GM12878 (cell line): ENCODE measurements around the gene NXN. TPM values are rescaled to one million over a fixed set of nuclear protein-coding genes. Genes with fewer than 3 reads are reported as not detected.

Source experiments
- ATAC-seq: fragments of 200-7000 bp; cut with Tn5 transposase; 3 replicates; pipeline ENCODE4 v1.9.1; 2020; ENCODE audit warnings: mild to moderate bottlenecking, moderate library complexity
- BruUV-seq: library from RNA; stranded (reverse); fragments of 400-500 nt; replicated peaks from 2 replicates; lab custom pipeline; 2021; lab: Mats Ljungman, UMichigan
- CTCF ChIA-PET: fragments of 300-600 bp; sonication (Branson Sonifier 250); formaldehyde crosslinking; extraction: SDS; loops from one replicate; lab custom pipeline; 2021; ENCODE audit warnings: inconsistent platforms; lab: Yijun Ruan, JAX
- POLR2A ChIA-PET: fragments of 350-600 bp; formaldehyde crosslinking; extraction: SDS; loops from one replicate; lab custom pipeline; 2021; ENCODE audit warnings: inconsistent platforms; lab: Charles Lee
- RAD21 ChIA-PET: fragments of 300-600 bp; sonication (Branson Sonifier 250); formaldehyde crosslinking; loops from one replicate; lab custom pipeline; 2023; ENCODE audit warnings: antibody characterized with exemption; ENCODE audit not compliant: unreplicated experiment; lab: Charles Lee
- SMC1A ChIA-PET: fragments of 300-600 bp; sonication (Branson Sonifier 250); formaldehyde crosslinking; loops from one replicate; lab custom pipeline; 2023; ENCODE audit not compliant: unreplicated experiment, uncharacterized antibody; lab: Charles Lee
- DNase-seq: peaks from one replicate; pipeline ENCODE4 v3.0.0-alpha.2; 2011; ENCODE audit warnings: low read depth, low spot score
- FAIRE-seq: peaks from 3 replicates; lab custom pipeline; 2011; peaks lifted over from hg19 to GRCh38; lab: Jason Lieb, UNC
- H2AFZ ChIP-seq: 2 replicates; pipeline ENCODE4 v1.6.0; 2011; ENCODE audit warnings: low read depth, low read length, control low read depth; ENCODE audit not compliant: control insufficient read depth
- H3K27ac ChIP-seq: 2 replicates; pipeline ENCODE4 v1.5.1; 2011; ENCODE audit warnings: control low read depth; ENCODE audit not compliant: control insufficient read depth, insufficient read depth
- H3K27me3 ChIP-seq, 2 experiments: replicated peaks in 1 of 2; 2 replicates each; pipeline versions ENCODE4 v1.6.0 to v1.6.1; 2011; ENCODE audit warnings: low read length in 1 of 2; ENCODE audit not compliant: control insufficient read depth in 2 of 2, insufficient read depth in 2 of 2
- H3K36me3 ChIP-seq, 2 experiments: 2 replicates each; pipeline ENCODE4 v1.5.1; 2011; ENCODE audit warnings: low read length in 1 of 2; ENCODE audit not compliant: control insufficient read depth in 2 of 2, insufficient read depth in 2 of 2
- H3K4me1 ChIP-seq: 2 replicates; pipeline ENCODE4 v1.6.1; 2011; ENCODE audit warnings: mild to moderate bottlenecking, low read length, moderate library complexity, mixed read lengths; ENCODE audit not compliant: control insufficient read depth, insufficient read depth
- H3K4me2 ChIP-seq: 2 replicates; pipeline ENCODE4 v1.6.0; 2011; ENCODE audit warnings: control low read depth; ENCODE audit not compliant: control insufficient read depth, insufficient read depth
- H3K4me3 ChIP-seq: fragments of 200-600 bp; sonication (generic); 2 replicates; pipeline ENCODE4 v1.5.1; 2016
- H3K79me2 ChIP-seq: 2 replicates; pipeline ENCODE4 v1.6.0; 2011; ENCODE audit warnings: low read length; ENCODE audit not compliant: control insufficient read depth, insufficient read depth
- H3K9ac ChIP-seq: 2 replicates; pipeline ENCODE4 v1.8.0; 2011; ENCODE audit warnings: low read length, control low read depth, mixed read lengths; ENCODE audit not compliant: control insufficient read depth, insufficient read depth
- H3K9me3 ChIP-seq: replicated peaks from 3 replicates; pipeline ENCODE4 v1.5.1; 2011; ENCODE audit warnings: mild to moderate bottlenecking, low read length; ENCODE audit not compliant: control insufficient read depth, insufficient read depth
- H4K20me1 ChIP-seq: 2 replicates; pipeline ENCODE4 v1.6.0; 2011; ENCODE audit not compliant: control insufficient read depth, insufficient read depth
- CBX5 ChIP-seq: sonication (generic); IDR thresholded peaks from 2 replicates; pipeline ENCODE4 v1.6.1; 2016; ENCODE audit warnings: low read depth, moderate library complexity, mild to moderate bottlenecking, inconsistent platforms
- CREM ChIP-seq: IDR thresholded peaks from 2 replicates; pipeline ENCODE4 v1.6.1; 2014; ENCODE audit warnings: antibody characterized with exemption, low read depth
- ETV6 ChIP-seq, 2 experiments: fragments of 450-650 bp in 1 of 2; IDR thresholded peaks in 1 of 2; conservative IDR thresholded peaks in 1 of 2; 2 replicates each; pipeline ENCODE4 v1.6.1; 2014; ENCODE audit warnings: antibody characterized with exemption in 1 of 2, borderline replicate concordance in 1 of 2, low read depth in 1 of 2, mild to moderate bottlenecking in 1 of 2, moderate library complexity in 1 of 2
- IRF4 ChIP-seq: IDR thresholded peaks from 2 replicates; pipeline ENCODE4 v1.6.1; 2011; ENCODE audit warnings: low read depth, low read length
- KDM1A ChIP-seq: fragments of 200-600 bp; sonication (generic); IDR thresholded peaks from 2 replicates; pipeline ENCODE4 v1.6.1; 2016; ENCODE audit warnings: borderline replicate concordance
- MEF2B ChIP-seq: fragments of 450-650 bp; IDR thresholded peaks from 2 replicates; pipeline ENCODE4 v1.6.1; 2018; ENCODE audit warnings: mild to moderate bottlenecking, moderate library complexity; ENCODE audit not compliant: partially characterized antibody, poor library complexity, severe bottlenecking
- MTA2 ChIP-seq: fragments of 450-650 bp; IDR thresholded peaks from 2 replicates; pipeline ENCODE4 v1.6.1; 2016; ENCODE audit warnings: low read depth, mild to moderate bottlenecking, moderate library complexity
- MTA3 ChIP-seq: IDR thresholded peaks from 2 replicates; pipeline ENCODE4 v1.6.1; 2012; ENCODE audit warnings: low read length, inconsistent platforms, borderline replicate concordance
- MYC ChIP-seq: IDR thresholded peaks from 2 replicates; pipeline ENCODE4 v1.6.1; 2011; ENCODE audit warnings: mild to moderate bottlenecking, low read length, moderate library complexity, inconsistent platforms; ENCODE audit not compliant: insufficient read depth, insufficient replicate concordance, insufficient read length, severe bottlenecking
- NBN ChIP-seq: fragments of 450-650 bp; IDR thresholded peaks from 2 replicates; pipeline ENCODE4 v1.6.1; 2016
- SIN3A ChIP-seq: IDR thresholded peaks from 2 replicates; pipeline ENCODE4 v1.6.1; 2012; ENCODE audit warnings: low read depth, low read length, improper control_type of control experiment
- TCF7 ChIP-seq: IDR thresholded peaks from 2 replicates; pipeline ENCODE4 v1.6.1; 2014; ENCODE audit warnings: antibody characterized with exemption, borderline replicate concordance
- ZNF274 ChIP-seq: IDR thresholded peaks from one replicate; pipeline ENCODE4 v1.8.0; 2011; ENCODE audit not compliant: insufficient read length, insufficient read depth
- WGBS: methylation state at CpG from one replicate; pipeline ENCODE4 v1.1.6; 2016; ENCODE audit warnings: low lambda C conversion rate; ENCODE audit not compliant: insufficient replicate concordance, insufficient coverage; ENCODE audit errors: missing lambda C conversion rate; 5-methylcytosine and 5-hydroxymethylcytosine counted together
- in situ Hi-C: fragments of 300-500 bp; cut with MboI; formaldehyde crosslinking; loops from 9 replicates; pipeline ENCODE4 v1.14.3; 2018; ENCODE audit warnings: mixed read lengths
- intact Hi-C: fragments of 100-400 bp; cut with micrococcal nuclease; formaldehyde crosslinking; loops from one replicate; pipeline ENCODE4 v1.14.2; 2022; ENCODE audit not compliant: unreplicated experiment
- polyA plus RNA-seq, 11 experiments: library from polyadenylated mRNA; depleted of rRNA in 4 of 11; unstranded in 6 of 11; stranded (reverse) in 5 of 11; fragments of >200 nt; fragmentation: Nextera tagmentation in 4 of 11; fragmentation: Illumina TruSeq in 1 of 11; extraction: Ambion mirVana in 4 of 11; extraction: Trizol in 1 of 11; gene quantifications; 1 replicate in 1 of 11; 2 replicates in 10 of 11; pipeline versions ENCODE4 v1.2.1 to v1.2.3, GENCODE V29; 2011 to 2016; ENCODE audit warnings: inconsistent platforms in 2 of 11, missing spikeins in 2 of 11, low read depth in 1 of 11
- total RNA-seq, 4 experiments: library from RNA; depleted of rRNA in 3 of 4; stranded (reverse); fragments of >200 nt in 3 of 4; fragmentation: Illumina TruSeq in 1 of 4; extraction: Trizol in 1 of 4; gene quantifications; 2 replicates each; pipeline versions ENCODE4 v1.2.1 to v1.2.3, GENCODE V29; 2013 to 2021
- TF ChIP-seq, protein P1 (sequence below): IDR thresholded peaks from 2 replicates; pipeline ENCODE4 v1.6.1; 2011; ENCODE audit warnings: low read depth, mild to moderate bottlenecking, low read length, moderate library complexity, borderline replicate concordance; ENCODE audit errors: extremely low read depth
- TF ChIP-seq, protein P2 (sequence below): fragments of 450-650 bp; formaldehyde crosslinking; IDR thresholded peaks from 2 replicates; pipeline ENCODE4 v1.4.0; 2022; ENCODE audit warnings: mild to moderate bottlenecking, moderate library complexity
- TF ChIP-seq, protein P3 (sequence below): fragments of 150-350 bp; IDR thresholded peaks from 2 replicates; pipeline ENCODE4 v1.6.1; 2014; ENCODE audit warnings: mild to moderate bottlenecking, low read depth, low read length

NXN gene
- total and polyA plus RNA-seq, 10 of the 15 experiments (the other 5 are each of a cell fraction or from before 2014, with no cell fraction given) = 0.04 to 1.2 (median 0.30) TPM

DNA sequence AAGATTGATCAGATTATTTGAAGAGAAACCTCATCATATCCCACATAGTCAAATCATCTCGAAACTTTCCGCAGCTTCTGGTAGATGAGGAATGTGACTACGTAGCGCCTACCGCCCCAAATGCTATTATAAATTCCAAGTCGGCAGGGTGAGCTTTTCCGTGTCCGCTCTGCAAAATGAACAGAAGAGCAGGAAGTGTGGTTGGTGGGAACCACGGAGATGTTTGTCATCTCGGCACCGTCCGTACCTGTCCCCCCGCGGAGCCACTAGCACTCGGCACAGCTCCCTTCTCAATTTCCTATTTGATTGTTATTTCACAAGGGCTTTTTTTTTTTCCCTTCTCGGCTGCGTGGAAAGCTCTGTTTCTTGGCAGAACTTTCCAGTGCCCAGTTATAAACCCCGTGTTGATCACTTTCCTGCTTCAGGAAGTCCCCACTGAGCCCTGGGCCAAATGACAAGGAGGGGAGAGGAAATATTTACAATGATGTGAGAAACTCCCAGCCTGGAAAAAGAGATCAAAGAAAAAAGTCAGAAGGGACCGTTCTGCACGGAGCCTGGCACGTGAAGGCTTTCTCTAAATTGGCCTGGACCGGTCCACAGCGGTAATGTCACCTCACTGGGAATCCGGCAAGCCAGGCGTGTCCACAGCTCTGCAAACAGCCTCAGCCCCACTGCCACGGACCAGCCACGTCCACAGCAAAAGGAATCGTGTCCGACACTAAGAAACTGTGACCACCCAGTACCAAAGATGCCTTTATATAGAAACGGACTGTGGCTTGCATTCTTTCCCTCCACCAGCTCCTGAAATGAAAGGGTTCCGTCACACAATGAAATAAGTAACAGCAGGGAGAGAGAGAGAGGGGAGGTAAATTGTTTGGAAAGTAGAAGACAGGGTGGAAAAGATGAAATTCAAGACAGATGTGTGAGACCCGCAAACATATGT, 132.4 kb downstream of the NXN start:
- FAIRE-seq = no peak
- BruUV-seq = no TSS peak
- ChIA-PET CTCF (no interaction called here), RAD21 (no interaction called here), POLR2A (no interaction called here), SMC1A (interaction anchor here (0.6 kb wide), 2 partner anchors 51 to 129 kb away, joined by 3 to 4 read pairs; no protein-coding TSS in a partner anchor)
- Histone ChIP-seq H3K9me3 (no peaks in the 10 kb centered on the region), H3K9ac (no peak overlapping the region), H3K4me1 (no peaks in the 10 kb centered on the region), H3K36me3 (no peaks in the 10 kb centered on the region), H3K4me2 (no peak overlapping the region), H4K20me1 (no peaks in the 10 kb centered on the region), H3K4me3 (no peak overlapping the region)
- in situ Hi-C loops = no loop called here
- no peak for DNase-seq
- WGBS = 27% methylated on average over 32 of the region's 32 CpGs
- ATAC-seq = no peak
- TF ChIP-seq MEF2B (no peak), IRF4 (no peak), KDM1A (no peak), CREM (no peak), TCF7 (no peak), ETV6 (conservative IDR thresholded peaks at IDR 0.05 in 1 of 2, IDR thresholded peaks at IDR 0.05 in 1 of 2; ENCODE audit: borderline replicate concordance in 1 of 2, low read depth in 1 of 2) (no peak), CBX5 (no peak), NBN (no peak), MTA3 (no peak), MTA2 (no peak), SIN3A (no peak), MYC (no peak), ZNF274 (no peak)
- TF ChIP-seq, protein P1, sequence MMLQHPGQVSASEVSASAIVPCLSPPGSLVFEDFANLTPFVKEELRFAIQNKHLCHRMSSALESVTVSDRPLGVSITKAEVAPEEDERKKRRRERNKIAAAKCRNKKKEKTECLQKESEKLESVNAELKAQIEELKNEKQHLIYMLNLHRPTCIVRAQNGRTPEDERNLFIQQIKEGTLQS = no peak
- TF ChIP-seq, protein P2, sequence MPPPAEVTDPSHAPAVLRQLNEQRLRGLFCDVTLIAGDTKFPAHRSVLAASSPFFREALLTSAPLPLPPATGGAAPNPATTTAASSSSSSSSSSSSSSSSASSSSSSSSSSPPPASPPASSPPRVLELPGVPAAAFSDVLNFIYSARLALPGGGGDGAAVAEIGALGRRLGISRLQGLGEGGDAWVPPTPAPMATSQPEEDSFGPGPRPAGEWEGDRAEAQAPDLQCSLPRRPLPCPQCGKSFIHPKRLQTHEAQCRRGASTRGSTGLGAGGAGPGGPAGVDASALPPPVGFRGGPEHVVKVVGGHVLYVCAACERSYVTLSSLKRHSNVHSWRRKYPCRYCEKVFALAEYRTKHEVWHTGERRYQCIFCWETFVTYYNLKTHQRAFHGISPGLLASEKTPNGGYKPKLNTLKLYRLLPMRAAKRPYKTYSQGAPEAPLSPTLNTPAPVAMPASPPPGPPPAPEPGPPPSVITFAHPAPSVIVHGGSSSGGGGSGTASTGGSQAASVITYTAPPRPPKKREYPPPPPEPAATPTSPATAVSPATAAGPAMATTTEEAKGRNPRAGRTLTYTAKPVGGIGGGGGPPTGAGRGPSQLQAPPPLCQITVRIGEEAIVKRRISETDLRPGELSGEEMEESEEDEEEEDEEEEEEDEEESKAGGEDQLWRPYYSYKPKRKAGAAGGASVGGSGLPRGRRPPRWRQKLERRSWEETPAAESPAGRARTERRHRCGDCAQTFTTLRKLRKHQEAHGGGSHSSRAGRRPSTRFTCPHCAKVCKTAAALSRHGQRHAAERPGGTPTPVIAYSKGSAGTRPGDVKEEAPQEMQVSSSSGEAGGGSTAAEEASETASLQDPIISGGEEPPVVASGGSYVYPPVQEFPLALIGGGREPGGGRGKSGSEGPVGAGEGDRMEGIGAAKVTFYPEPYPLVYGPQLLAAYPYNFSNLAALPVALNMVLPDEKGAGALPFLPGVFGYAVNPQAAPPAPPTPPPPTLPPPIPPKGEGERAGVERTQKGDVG (CRISPR knock-in tag) = no peak
- TF ChIP-seq, protein P3, sequence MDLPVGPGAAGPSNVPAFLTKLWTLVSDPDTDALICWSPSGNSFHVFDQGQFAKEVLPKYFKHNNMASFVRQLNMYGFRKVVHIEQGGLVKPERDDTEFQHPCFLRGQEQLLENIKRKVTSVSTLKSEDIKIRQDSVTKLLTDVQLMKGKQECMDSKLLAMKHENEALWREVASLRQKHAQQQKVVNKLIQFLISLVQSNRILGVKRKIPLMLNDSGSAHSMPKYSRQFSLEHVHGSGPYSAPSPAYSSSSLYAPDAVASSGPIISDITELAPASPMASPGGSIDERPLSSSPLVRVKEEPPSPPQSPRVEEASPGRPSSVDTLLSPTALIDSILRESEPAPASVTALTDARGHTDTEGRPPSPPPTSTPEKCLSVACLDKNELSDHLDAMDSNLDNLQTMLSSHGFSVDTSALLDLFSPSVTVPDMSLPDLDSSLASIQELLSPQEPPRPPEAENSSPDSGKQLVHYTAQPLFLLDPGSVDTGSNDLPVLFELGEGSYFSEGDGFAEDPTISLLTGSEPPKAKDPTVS = no peak
- TF ChIP-seq, all 136 proteins: peak for 0
- H2AFZ ChIP-seq = no peak overlapping the region
- no peak overlapping the region for H3K27ac ChIP-seq
- intact Hi-C loops = no loop called here
- no peaks in the 10 kb centered on the region for H3K79me2 ChIP-seq
- peaks cover 0 to 7% of the 10 kb centered on the region in 2 experiments; a peak in 2 of 4 replicates for H3K27me3 ChIP-seq
